Mesothelial cell of epicardium (in vitro differentiated cells): ENCODE measurements around the gene SULF2. TPM values are rescaled to one million over a fixed set of nuclear protein-coding genes. Genes with fewer than 3 reads are reported as not detected.

ENCODE experiments used
- DNase-seq, 2 experiments: peaks; one replicate each; pipeline ENCODE4 v3.0.0; 2021; ENCODE audit warnings: low spot score in 2 of 2; ENCODE audit not compliant: unreplicated experiment in 2 of 2
- H3K27ac Mint-ChIP-seq: 2 replicates; pipeline ENCODE4 v1.8.0; 2021; ENCODE audit warnings: mixed read lengths
- H3K27me3 Mint-ChIP-seq: 2 replicates; pipeline ENCODE4 v1.8.0; 2021; ENCODE audit warnings: low read depth, mixed read lengths
- H3K36me3 Mint-ChIP-seq: 2 replicates; pipeline ENCODE4 v1.8.0; 2021; ENCODE audit warnings: mixed read lengths
- H3K4me1 Mint-ChIP-seq: 2 replicates; pipeline ENCODE4 v1.8.0; 2021; ENCODE audit warnings: mixed read lengths
- H3K4me3 Mint-ChIP-seq: 2 replicates; pipeline ENCODE4 v1.8.0; 2021; ENCODE audit warnings: mild to moderate bottlenecking, moderate library complexity, mixed read lengths
- H3K9me3 Mint-ChIP-seq: 2 replicates; pipeline ENCODE4 v1.8.0; 2021; ENCODE audit warnings: mixed read lengths
- total RNA-seq: library from RNA; stranded (reverse); gene quantifications from 3 replicates; pipeline ENCODE4 v1.2.1, GENCODE V29; 2021
- TF ChIP-seq, protein P1 (sequence below): fragments of 200-600 bp; sonication (generic); IDR thresholded peaks from one replicate; pipeline ENCODE4 v1.5.0; 2021; ENCODE audit warnings: antibody characterized with exemption; ENCODE audit not compliant: unreplicated experiment

The SULF2 gene
- total RNA-seq, 1 donor from 2014 or later: 77.0 TPM

DNA sequence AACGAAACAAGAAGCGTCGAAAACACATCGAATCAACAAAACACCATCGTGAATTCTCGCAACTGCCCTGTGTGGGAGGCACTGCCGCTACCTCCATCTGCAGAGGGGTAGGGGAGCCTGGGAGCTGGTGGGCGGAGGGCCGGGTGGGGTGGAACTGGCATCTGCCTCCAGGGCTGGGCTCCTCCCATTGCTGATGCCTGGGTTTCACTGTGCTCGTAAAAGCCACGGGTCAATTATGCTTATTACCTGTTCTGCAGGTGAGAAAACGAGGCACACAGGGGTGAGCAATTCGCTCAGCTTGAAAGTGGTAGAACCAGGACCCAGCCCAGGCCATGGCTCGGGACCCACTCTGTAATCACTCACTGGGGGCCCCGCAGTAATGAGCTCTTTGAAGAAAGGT lies 16.5 kb upstream of the SULF2 start:
- no peaks in the 10 kb centered on the region for H3K9me3 Mint-ChIP-seq
- no peak for DNase-seq
- TF ChIP-seq, protein P1, sequence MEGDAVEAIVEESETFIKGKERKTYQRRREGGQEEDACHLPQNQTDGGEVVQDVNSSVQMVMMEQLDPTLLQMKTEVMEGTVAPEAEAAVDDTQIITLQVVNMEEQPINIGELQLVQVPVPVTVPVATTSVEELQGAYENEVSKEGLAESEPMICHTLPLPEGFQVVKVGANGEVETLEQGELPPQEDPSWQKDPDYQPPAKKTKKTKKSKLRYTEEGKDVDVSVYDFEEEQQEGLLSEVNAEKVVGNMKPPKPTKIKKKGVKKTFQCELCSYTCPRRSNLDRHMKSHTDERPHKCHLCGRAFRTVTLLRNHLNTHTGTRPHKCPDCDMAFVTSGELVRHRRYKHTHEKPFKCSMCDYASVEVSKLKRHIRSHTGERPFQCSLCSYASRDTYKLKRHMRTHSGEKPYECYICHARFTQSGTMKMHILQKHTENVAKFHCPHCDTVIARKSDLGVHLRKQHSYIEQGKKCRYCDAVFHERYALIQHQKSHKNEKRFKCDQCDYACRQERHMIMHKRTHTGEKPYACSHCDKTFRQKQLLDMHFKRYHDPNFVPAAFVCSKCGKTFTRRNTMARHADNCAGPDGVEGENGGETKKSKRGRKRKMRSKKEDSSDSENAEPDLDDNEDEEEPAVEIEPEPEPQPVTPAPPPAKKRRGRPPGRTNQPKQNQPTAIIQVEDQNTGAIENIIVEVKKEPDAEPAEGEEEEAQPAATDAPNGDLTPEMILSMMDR: no peak
- H3K36me3 Mint-ChIP-seq: no peaks in the 10 kb centered on the region
- no peak overlapping the region for H3K4me3 Mint-ChIP-seq
- no peak overlapping the region for H3K27ac Mint-ChIP-seq
- peaks cover 21% of the 10 kb centered on the region for H3K27me3 Mint-ChIP-seq
- H3K4me1 Mint-ChIP-seq: peaks cover 4% of the 10 kb centered on the region

DNA sequence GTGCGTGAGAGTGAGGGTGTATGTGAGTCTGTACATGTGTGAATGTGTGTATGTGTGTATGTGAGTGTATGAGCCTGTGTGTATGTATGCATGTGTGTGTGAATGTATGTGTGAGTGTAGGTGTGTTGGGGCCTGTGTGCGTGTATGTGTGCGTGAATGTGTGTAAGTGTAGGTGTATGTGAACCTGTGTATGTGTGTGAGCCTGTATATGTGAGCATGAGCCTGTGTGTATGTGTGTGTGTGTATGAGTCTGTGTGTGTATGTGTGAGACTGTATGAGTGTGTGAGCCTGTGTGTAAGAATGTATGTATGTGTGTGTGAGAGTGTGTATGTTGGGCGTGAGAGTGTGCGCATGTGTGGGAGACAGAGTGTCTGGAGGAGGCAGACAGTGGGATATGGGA lies 15.8 kb upstream of the SULF2 start:
- Mint-ChIP-seq H3K27me3 (peaks cover 15% of the 10 kb centered on the region), H3K9me3 (no peaks in the 10 kb centered on the region), H3K36me3 (no peaks in the 10 kb centered on the region), H3K27ac (no peak overlapping the region), H3K4me3 (no peak overlapping the region), H3K4me1 (peaks cover 4% of the 10 kb centered on the region)
- TF ChIP-seq, protein P1: no peak
- no peak for DNase-seq

DNA sequence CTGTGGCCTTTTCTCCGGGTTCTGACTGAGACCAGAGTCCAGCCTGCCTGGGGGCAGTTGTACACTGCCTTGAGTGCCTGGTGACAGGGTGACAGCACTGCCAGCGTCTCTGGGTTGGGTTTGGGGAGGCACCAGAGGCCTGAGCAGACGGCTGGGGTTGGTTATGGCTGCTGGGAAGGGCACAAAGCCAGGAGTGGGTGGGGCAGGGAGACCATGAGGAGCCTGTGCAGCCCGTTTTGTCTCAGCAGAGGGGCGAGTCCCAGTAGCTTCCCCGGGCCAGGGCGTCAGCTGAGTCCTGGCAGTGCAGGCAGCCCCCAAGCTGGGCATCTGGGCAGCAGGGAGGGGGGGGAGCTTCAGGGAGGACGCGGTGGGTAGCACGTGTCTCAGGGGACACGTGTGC lies 15.3 kb upstream of the SULF2 start:
- Mint-ChIP-seq H3K4me1 (peaks cover 4% of the 10 kb centered on the region), H3K36me3 (no peaks in the 10 kb centered on the region), H3K4me3 (no peak overlapping the region), H3K27ac (no peak overlapping the region), H3K27me3 (peaks cover 17% of the 10 kb centered on the region), H3K9me3 (no peaks in the 10 kb centered on the region)
- TF ChIP-seq, protein P1: no peak
- DNase-seq: no peak

DNA sequence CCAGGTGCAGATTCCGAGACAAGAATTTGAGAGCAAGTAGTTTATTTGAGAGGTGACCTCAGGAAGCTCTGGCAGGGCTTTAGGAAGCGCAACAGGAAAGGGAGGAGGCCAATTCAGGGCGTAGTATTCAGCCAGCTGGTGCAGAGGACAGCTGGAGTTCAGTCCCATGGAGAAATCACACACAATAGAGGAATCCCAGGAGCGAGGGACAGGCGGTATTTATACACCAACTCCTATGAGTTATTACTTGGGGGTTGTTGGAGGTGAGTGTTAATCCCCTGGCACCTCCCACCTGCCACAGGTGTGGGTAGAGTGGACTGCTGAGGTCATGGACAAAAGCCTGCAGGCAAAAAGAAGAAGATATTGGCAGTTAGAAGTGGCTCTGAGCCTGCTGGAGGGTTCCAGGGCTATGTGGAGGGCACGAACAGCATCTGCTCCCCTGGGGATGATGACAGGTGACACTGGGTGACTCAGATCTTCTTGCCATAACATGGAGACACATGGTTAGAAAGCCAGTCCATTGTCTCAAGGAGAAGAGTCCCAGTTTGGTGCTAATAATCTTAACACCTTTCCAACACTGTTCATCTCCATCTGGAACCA lies 13.9 kb upstream of the SULF2 start:
- Mint-ChIP-seq H3K27ac (no peak overlapping the region), H3K4me3 (no peak overlapping the region), H3K36me3 (no peaks in the 10 kb centered on the region), H3K4me1 (peaks cover 4% of the 10 kb centered on the region), H3K27me3 (peaks cover 9% of the 10 kb centered on the region), H3K9me3 (no peaks in the 10 kb centered on the region)
- no peak for DNase-seq
- TF ChIP-seq, protein P1: no peak

DNA sequence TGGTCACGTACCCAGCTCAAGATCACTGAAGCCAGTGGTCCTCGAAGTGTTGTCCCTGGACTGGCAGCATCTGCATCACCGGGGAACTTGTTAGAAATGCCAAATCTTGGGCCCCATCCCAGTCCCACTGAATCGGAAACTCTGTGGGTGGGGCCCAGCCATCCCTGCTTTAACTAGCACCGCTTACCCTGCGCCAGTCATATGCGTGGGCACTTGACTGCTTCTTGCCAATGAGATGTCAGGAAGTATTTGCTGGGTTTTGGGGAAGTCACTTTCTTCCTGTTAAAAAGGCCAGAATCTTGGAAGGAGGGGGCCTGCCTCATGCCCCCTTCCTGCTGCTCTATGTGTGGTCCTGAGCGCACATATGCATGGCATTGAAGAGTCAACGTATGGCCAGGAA lies 11.7 kb upstream of the SULF2 start:
- Mint-ChIP-seq H3K9me3 (no peaks in the 10 kb centered on the region), H3K4me1 (peaks cover 4% of the 10 kb centered on the region), H3K27ac (no peak overlapping the region), H3K36me3 (no peaks in the 10 kb centered on the region), H3K27me3 (peaks cover 14% of the 10 kb centered on the region), H3K4me3 (no peak overlapping the region)
- TF ChIP-seq, protein P1: no peak
- DNase-seq: no peak
